HCT116 (cell line): Measurements from ENCODE around the gene CALM1. TPM values are rescaled to one million over a fixed set of nuclear protein-coding genes. Genes with fewer than 3 reads are reported as not detected.

Source experiments
- ATAC-seq: fragments of 200-7000 bp; cut with Tn5 transposase; 2 replicates; pipeline ENCODE4 v1.9.1; 2020; ENCODE audit warnings: mild to moderate bottlenecking, moderate library complexity
- BruUV-seq: library from RNA; stranded (reverse); fragments of 400-500 nt; replicated peaks from 2 replicates; lab custom pipeline; 2021; lab: Mats Ljungman, UMichigan
- CTCF ChIA-PET: fragments of 300-600 bp; sonication (Branson Sonifier 250); formaldehyde crosslinking; loops from one replicate; lab custom pipeline; 2021; ENCODE audit warnings: antibody characterized with exemption; lab: Charles Lee
- POLR2A ChIA-PET: fragments of 300-600, 350-600 bp; sonication (Branson Sonifier 250); formaldehyde crosslinking; loops from one replicate; lab custom pipeline; 2021; ENCODE audit warnings: antibody characterized with exemption; lab: Charles Lee
- RAD21 ChIA-PET, 2 experiments: fragments of 300-600 bp; sonication (Branson Sonifier 250); formaldehyde crosslinking; loops; one replicate each; lab custom pipeline; 2023; ENCODE audit warnings: low total read pairs in 2 of 2; ENCODE audit not compliant: uncharacterized antibody in 2 of 2, unreplicated experiment in 2 of 2, low non-redundant PET in 1 of 2; lab: Charles Lee
- DNase-seq: peaks from one replicate; pipeline ENCODE4 v3.0.0-alpha.2; 2010; ENCODE audit warnings: low read depth, low spot score
- H2AFZ ChIP-seq: fragments of 200-600 bp; shearing (Covaris generic), sonication (generic); 2 replicates; pipeline ENCODE4 v1.6.1; 2017; ENCODE audit warnings: low read depth, mixed run types, mixed read lengths, antibody characterized with exemption, low read length; ENCODE audit not compliant: poor library complexity, severe bottlenecking
- H3K27ac ChIP-seq: 2 replicates; pipeline ENCODE4 v1.5.1; 2012; ENCODE audit warnings: low read depth, low read length
- H3K27me3 ChIP-seq: fragments of 200-600 bp; sonication (generic); 2 replicates; pipeline ENCODE4 v1.6.1; 2016; ENCODE audit warnings: mixed run types, low read length, mixed read lengths; ENCODE audit not compliant: insufficient read depth
- H3K36me3 ChIP-seq, 2 experiments: fragments of 200-500 bp in 1 of 2; fragments of 200-600 bp in 1 of 2; sonication (Bioruptor generic) in 1 of 2; sonication (generic) in 1 of 2; 2 replicates each; pipeline versions ENCODE4 v1.5.1 to v1.6.1; 2014 to 2016; ENCODE audit warnings: low read length in 2 of 2, inconsistent platforms in 1 of 2, mixed read lengths in 1 of 2, mixed run types in 1 of 2; ENCODE audit not compliant: insufficient read depth in 2 of 2, control insufficient read depth in 1 of 2
- H3K4me1 ChIP-seq, 2 experiments: fragments of 200-600 bp in 1 of 2; sonication (generic) in 1 of 2; 2 replicates each; pipeline versions ENCODE4 v1.5.1 to v1.6.1; 2012 to 2017; ENCODE audit warnings: low read length in 2 of 2, inconsistent platforms in 1 of 2, mild to moderate bottlenecking in 1 of 2, mixed read lengths in 1 of 2, mixed run types in 1 of 2, moderate library complexity in 1 of 2; ENCODE audit not compliant: insufficient read depth in 2 of 2, control insufficient read depth in 1 of 2
- H3K4me2 ChIP-seq: fragments of 200-600 bp; sonication (generic); 2 replicates; pipeline ENCODE4 v1.6.1; 2017; ENCODE audit warnings: mixed run types, low read length, mixed read lengths
- H3K4me3 ChIP-seq, 2 experiments: fragments of 200-600 bp in 1 of 2; sonication (generic) in 1 of 2; replicated peaks in 1 of 2; 2 replicates each; pipeline ENCODE4 v1.5.1; 2011 to 2016; ENCODE audit warnings: low read length in 2 of 2, control low read depth in 1 of 2, low read depth in 1 of 2, mild to moderate bottlenecking in 1 of 2, mixed read lengths in 1 of 2, mixed run types in 1 of 2
- H3K79me2 ChIP-seq: fragments of 200-600 bp; sonication (generic); 2 replicates; pipeline ENCODE4 v1.6.1; 2017; ENCODE audit warnings: mild to moderate bottlenecking, mixed run types, low read length, moderate library complexity, mixed read lengths; ENCODE audit not compliant: insufficient read depth
- H3K9ac ChIP-seq: fragments of 200-600 bp; sonication (generic); 2 replicates; pipeline ENCODE4 v1.6.1; 2016; ENCODE audit warnings: low read length, mixed read lengths
- H3K9me2 ChIP-seq: fragments of 200-600 bp; sonication (generic), shearing (Covaris generic); 2 replicates; pipeline ENCODE4 v1.6.1; 2017; ENCODE audit warnings: mixed run types, mild to moderate bottlenecking, moderate library complexity; ENCODE audit not compliant: insufficient read depth
- H3K9me3 ChIP-seq, 2 experiments: fragments of 200-500 bp in 1 of 2; fragments of 200-600 bp in 1 of 2; sonication (Bioruptor generic) in 1 of 2; sonication (generic) in 1 of 2; 2 replicates each; pipeline ENCODE4 v1.6.1; 2014 to 2017; ENCODE audit warnings: low read length in 2 of 2, mixed read lengths in 2 of 2, inconsistent platforms in 1 of 2, low read depth in 1 of 2, mild to moderate bottlenecking in 1 of 2, mixed run types in 1 of 2, moderate library complexity in 1 of 2; ENCODE audit not compliant: control insufficient read depth in 1 of 2, insufficient read depth in 1 of 2
- H4K20me1 ChIP-seq: fragments of 200-600 bp; sonication (generic), shearing (Covaris generic); 2 replicates; pipeline ENCODE4 v1.6.1; 2017; ENCODE audit warnings: mixed run types, mild to moderate bottlenecking, moderate library complexity; ENCODE audit not compliant: insufficient read depth
- ATF3 ChIP-seq: IDR thresholded peaks from 2 replicates; pipeline ENCODE4 v1.6.1; 2012
- CBX3 ChIP-seq: IDR thresholded peaks from 2 replicates; pipeline ENCODE4 v1.6.1; 2012; ENCODE audit warnings: low read depth
- CEBPB ChIP-seq: IDR thresholded peaks from 2 replicates; pipeline ENCODE4 v1.6.1; 2012; ENCODE audit warnings: low read depth
- CTCF ChIP-seq, 3 experiments: fragments of 200-600 bp in 1 of 3; sonication (generic) in 1 of 3; IDR thresholded peaks in 2 of 3; conservative IDR thresholded peaks in 1 of 3; 2 replicates each; pipeline ENCODE4 v1.5.1; 2012 to 2017; ENCODE audit warnings: low read depth in 2 of 3, low read length in 2 of 3, antibody characterized with exemption in 1 of 3, borderline replicate concordance in 1 of 3, control low read depth in 1 of 3, mild to moderate bottlenecking in 1 of 3, mixed read lengths in 1 of 3, mixed run types in 1 of 3, moderate library complexity in 1 of 3; ENCODE audit not compliant: insufficient read depth in 1 of 3
- EGR1 ChIP-seq: IDR thresholded peaks from 2 replicates; pipeline ENCODE4 v1.6.1; 2012; ENCODE audit warnings: low read depth
- ELF1 ChIP-seq: IDR thresholded peaks from 2 replicates; pipeline ENCODE4 v1.6.1; 2012; ENCODE audit warnings: low read depth, borderline replicate concordance
- EZH2 ChIP-seq: fragments of 200-600 bp; sonication (generic); IDR thresholded peaks from 2 replicates; pipeline ENCODE4 v1.6.1; 2017; ENCODE audit warnings: antibody characterized with exemption, mixed run types
- FOSL1 ChIP-seq: IDR thresholded peaks from 2 replicates; pipeline ENCODE4 v1.6.1; 2012; ENCODE audit warnings: low read depth
- JUND ChIP-seq: IDR thresholded peaks from 2 replicates; pipeline ENCODE4 v1.6.1; 2012
- MAX ChIP-seq: IDR thresholded peaks from 2 replicates; pipeline ENCODE4 v1.6.1; 2012
- POLR2A ChIP-seq: IDR thresholded peaks from 2 replicates; pipeline ENCODE4 v1.7.0; 2011; ENCODE audit warnings: borderline replicate concordance; ENCODE audit not compliant: insufficient read depth, insufficient read length; ENCODE audit errors: extremely low read depth
- RAD21 ChIP-seq: IDR thresholded peaks from 2 replicates; pipeline ENCODE4 v1.6.1; 2012; ENCODE audit warnings: low read depth, mild to moderate bottlenecking
- SIN3A ChIP-seq: IDR thresholded peaks from 2 replicates; pipeline ENCODE4 v1.6.1; 2012; ENCODE audit warnings: low read depth
- SP1 ChIP-seq: IDR thresholded peaks from 2 replicates; pipeline ENCODE4 v1.6.1; 2012; ENCODE audit warnings: low read depth
- SRF ChIP-seq: IDR thresholded peaks from 2 replicates; pipeline ENCODE4 v1.6.1; 2012; ENCODE audit warnings: low read depth
- TCF7L2 ChIP-seq: IDR thresholded peaks from 2 replicates; pipeline ENCODE4 v1.7.0; 2011; ENCODE audit warnings: borderline replicate concordance, inconsistent platforms; ENCODE audit not compliant: insufficient read depth, insufficient read length; ENCODE audit errors: extremely low read depth
- YY1 ChIP-seq: IDR thresholded peaks from 2 replicates; pipeline ENCODE4 v1.6.1; 2011; ENCODE audit warnings: low read length, low read depth, moderate library complexity, mild to moderate bottlenecking; ENCODE audit not compliant: insufficient replicate concordance; ENCODE audit errors: extremely low read depth
- ZFX ChIP-seq: fragments of 450-650 bp; IDR thresholded peaks from 2 replicates; pipeline ENCODE4 v1.6.1; 2017
- intact Hi-C: fragments of 100-400 bp; cut with micrococcal nuclease; formaldehyde crosslinking; loops from 2 replicates; pipeline ENCODE4 v1.10.0; 2022
- total RNA-seq: library from RNA; stranded (reverse); gene quantifications from one replicate; pipeline ENCODE4 v1.2.1, GENCODE V29; 2021; ENCODE audit not compliant: unreplicated experiment

CALM1 gene
- total RNA-seq, 1 experiment from 2014 or later = 261 TPM

GRCh38 chr14:90358359-90358758, 38.5 kb upstream of the CALM1 start (continued):
- no peak for TF ChIP-seq CBX3
- TF ChIP-seq ZFX = no peak
- no peak for TF ChIP-seq ELF1
- no peak for TF ChIP-seq SIN3A
- no peak for TF ChIP-seq CEBPB
- no peak for TF ChIP-seq SP1
- TF ChIP-seq MAX = no peak
- no peak for TF ChIP-seq RAD21

- RAD21 ChIA-PET = no interaction called here
- Histone ChIP-seq H2AFZ (no peak overlapping the region), H3K9me2 (no peaks in the 10 kb centered on the region), H3K4me2 (no peak overlapping the region), H3K9ac (no peak overlapping the region), H3K36me3 (no peaks in the 10 kb centered on the region), H3K79me2 (no peaks in the 10 kb centered on the region), H3K27ac (no peak overlapping the region), H3K4me3 (no peak overlapping the region), H3K4me1 (no peaks in the 10 kb centered on the region), H3K9me3 (no peaks in the 10 kb centered on the region), H3K27me3 (no peaks in the 10 kb centered on the region), H4K20me1 (no peaks in the 10 kb centered on the region)
- no peak for DNase-seq
- CTCF ChIA-PET = no interaction called here
- POLR2A ChIA-PET = no interaction called here
- no TSS peak for BruUV-seq
- TF ChIP-seq EZH2 (no peak), FOSL1 (no peak), RAD21 (no peak), SRF (no peak), MAX (no peak), CEBPB (no peak), EGR1 (no peak), TCF7L2 (no peak), ZFX (no peak), CTCF (IDR thresholded peaks at IDR 0.05 in 2 of 3, conservative IDR thresholded peaks at IDR 0.05 in 1 of 3; ENCODE audit: borderline replicate concordance in 1 of 3, insufficient read depth in 1 of 3, low read depth in 2 of 3, low read length in 2 of 3) (no peak), YY1 (no peak), CBX3 (no peak), SP1 (no peak), ATF3 (no peak), JUND (no peak), POLR2A (no peak)
- ATAC-seq = no peak
- intact Hi-C loops = no loop called here
These were observed 34.8 kb upstream of the CALM1 start for GRCh38 chr14:90361865-90362557.
